NCI-H2107 (cell line): Measurements from ENCODE around the gene VSTM2B.

Experiments
- DNase-seq: peaks from one replicate; lab custom pipeline; 2025; lab: John Stamatoyannopoulos, UW

Gene VSTM2B

GRCh38 chr19:29497241-29497640 is 28.6 kb upstream of the VSTM2B start:
- no peak for DNase-seq

GRCh38 chr19:29497686-29498436 is 27.9 kb upstream of the VSTM2B start:
- DNase-seq: no peak

GRCh38 chr19:29499261-29499920 is 26.4 kb upstream of the VSTM2B start:
- DNase-seq: no peak

DNA sequence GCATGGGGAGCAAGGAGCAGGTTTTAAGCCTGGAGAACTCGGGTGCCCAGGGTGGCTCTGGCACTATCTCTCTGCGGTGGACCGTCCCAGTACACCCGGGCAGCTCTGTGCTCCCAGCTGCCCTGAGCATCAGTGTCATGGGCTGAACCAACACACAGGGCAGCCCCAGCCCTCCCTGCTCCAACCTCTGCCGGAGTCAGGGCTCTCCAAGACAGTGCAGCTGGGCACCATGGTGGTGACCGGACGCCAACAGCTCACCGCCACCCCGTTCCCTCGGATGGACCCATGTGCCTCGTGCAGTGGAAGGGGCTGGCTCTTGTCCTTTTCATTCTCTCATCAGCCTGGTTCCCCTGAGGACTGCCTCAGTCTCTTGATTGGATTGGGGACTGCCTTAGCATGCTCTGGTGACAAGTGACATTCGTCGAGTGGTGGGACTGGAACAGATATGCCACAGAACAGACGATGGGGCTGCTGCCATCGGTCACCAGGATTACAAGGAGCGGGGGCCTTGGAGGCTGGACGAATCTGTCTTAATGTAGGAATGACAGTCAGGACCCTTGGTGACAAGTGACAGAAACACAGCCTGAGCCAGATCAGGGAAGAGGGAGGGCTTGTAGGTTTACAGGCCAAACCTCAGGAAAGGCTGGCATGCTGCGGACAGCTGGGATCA is 25.7 kb upstream of the VSTM2B start:
- DNase-seq: no peak

GRCh38 chr19:29501816-29502580 is 23.8 kb upstream of the VSTM2B start:
- DNase-seq: no peak

GRCh38 chr19:29502581-29502850 is 23.3 kb upstream of the VSTM2B start:
- DNase-seq: no peak

GRCh38 chr19:29503140-29503758 is 22.5 kb upstream of the VSTM2B start:
- no peak for DNase-seq

DNA sequence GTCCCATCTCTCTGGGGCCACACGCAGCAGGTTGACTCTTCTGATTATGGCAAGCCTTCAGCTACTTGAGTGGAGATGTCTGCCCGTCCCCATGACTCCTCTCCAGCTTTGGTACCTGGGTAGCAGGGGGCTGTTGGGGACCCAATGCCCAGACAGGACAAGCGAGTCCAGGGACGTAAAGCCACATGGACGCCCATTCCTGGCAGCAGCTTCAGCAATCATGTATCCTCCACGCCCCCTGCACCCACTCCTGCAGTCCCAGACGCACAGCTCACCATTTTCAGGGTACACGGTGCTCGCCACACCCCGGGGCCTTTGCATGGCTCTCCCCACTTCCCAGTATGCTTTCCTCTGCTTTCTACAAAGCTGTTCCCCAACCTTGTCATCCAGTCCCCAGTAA is 22.0 kb upstream of the VSTM2B start:
- no peak for DNase-seq

DNA sequence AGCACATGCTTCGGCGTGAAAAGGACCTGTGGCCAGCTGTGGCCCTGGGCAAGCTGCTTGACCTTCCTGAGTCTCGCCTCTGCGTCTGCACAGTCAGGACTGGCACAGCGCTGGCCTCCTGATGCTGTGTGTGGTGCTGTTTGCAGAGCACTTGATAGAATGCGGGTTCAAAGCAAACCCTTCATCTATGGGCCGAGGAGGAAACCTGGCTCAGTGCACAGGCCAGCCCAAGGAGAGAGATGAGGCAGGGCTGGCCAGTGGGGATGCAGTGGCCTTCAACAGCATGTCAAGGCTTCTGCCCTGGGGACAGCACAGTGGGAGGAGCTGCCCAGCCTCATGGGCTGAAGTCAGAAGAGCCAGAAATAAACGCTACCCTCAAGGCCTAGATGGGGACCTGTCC is 21.3 kb upstream of the VSTM2B start:
- DNase-seq: no peak

DNA sequence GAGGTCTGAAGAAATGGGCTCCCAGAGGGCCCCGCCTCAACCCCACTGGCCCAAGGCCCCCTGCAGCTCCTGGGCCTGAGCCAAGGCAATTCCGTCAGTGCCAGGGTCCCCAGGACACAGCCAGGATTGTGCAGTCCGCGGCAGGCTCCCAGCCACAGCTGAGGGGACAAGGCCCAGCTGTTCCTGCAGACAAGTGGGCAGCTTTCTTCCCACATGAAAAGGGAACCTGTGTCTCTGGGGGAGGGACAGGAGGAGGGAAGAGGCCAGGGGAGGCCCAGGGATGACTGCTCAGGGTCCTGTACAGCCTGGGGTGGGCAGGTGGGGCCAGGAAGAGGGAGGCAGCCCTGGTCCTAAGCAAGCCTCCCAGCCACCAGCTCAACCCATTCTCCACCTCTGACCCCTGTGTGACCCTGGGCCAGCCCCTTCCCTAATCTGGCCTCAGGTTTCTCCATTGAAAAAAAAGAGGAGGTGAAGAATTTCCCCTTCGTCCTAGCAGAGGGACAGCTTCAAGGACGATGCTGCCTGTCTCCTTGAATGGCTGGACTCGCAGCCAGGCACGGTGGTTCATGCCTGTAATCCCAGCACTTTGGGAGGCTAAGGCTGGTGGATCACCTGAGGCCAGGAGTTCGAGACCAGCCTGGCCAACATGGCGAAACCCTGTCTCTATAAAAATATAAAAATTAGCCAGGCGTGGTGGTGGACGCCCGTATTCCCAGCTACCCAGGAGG is 20.5 kb upstream of the VSTM2B start:
- DNase-seq: no peak

DNA sequence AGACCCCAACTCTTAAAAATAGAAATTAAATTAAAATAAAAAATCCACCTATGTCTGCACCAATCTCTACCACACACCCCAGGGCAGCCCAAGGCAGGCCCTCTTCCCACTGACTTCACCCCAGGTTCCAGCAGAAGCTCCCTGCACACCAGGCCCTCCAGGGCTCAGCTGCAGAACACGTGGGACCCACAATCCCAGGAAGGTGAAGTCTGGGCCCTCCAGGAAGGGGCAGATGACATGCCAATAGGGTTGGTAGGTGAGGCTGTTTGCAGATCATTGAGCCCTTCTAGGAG is 19.2 kb upstream of the VSTM2B start:
- DNase-seq: no peak

GRCh38 chr19:29507081-29507860 is 18.5 kb upstream of the VSTM2B start:
- no peak for DNase-seq

DNA sequence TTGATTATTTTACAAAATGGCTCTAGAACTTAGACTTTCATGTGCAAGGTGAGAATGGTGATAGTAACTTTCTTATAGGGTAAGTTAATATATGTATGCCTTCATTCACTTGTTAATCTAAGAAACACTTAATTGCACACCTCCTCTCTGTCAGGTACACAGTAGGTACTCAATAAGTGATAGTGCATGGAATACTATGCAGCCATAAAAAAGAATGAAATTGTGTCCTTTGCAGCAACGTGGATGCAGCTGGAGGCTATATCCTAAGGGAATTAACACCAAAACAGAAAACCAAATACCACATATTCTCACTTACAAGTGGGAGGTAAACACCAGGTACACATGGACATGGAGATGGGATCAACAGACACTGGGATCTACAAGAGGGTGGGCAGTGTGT is 17.6 kb upstream of the VSTM2B start:
- no peak for DNase-seq

DNA sequence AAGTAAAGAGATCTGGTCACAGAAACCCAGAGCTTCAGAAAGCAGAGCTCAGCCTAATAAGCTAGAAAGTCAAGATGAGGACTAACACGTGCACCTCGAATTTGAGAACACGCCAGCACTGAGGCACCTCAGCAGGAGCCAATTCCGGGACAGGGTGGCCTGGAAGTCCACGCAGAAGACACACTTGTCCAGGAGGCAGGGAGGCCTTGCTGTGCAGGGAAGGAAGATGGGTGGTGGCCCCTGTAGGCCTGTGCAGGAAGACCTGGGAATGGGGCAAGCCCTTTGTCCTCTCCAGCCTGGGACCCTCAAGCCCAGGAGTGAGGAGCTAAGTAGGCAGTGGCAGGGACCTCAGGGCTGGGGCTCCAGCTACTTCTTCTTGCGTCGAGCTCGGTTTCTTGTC is 16.3 kb upstream of the VSTM2B start:
- DNase-seq: no peak

DNA sequence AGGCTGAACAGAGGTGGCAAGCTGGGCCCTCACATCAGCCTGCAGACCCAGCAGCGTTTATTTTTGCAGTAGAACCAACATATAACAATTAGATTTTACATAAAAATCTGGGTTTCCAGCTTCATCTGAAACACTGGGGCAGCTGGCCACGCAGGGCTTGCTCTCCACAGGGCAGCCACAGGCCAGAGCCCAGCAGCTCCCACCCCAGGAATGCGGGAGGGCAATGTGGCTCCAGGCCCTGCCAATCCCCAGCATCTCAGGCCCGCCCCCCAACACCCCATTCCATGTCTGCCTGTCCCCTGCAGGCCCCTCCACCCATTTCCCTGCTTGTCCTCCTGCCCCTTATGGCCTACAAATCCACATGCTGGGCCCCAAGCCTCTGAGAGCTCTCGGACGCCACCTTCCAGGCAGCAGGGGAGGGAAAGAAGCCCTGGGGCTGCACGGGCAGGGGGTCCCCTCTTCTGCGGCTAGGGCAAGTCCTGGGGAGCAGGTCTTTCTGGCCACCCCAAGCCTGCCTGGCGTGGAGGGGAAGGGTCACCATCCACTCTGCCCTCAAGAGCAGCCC is 15.0 kb upstream of the VSTM2B start:
- no peak for DNase-seq

GRCh38 chr19:29511768-29512167 is 14.0 kb upstream of the VSTM2B start:
- no peak for DNase-seq

GRCh38 chr19:29512748-29513147 is 13.0 kb upstream of the VSTM2B start:
- no peak for DNase-seq

DNA sequence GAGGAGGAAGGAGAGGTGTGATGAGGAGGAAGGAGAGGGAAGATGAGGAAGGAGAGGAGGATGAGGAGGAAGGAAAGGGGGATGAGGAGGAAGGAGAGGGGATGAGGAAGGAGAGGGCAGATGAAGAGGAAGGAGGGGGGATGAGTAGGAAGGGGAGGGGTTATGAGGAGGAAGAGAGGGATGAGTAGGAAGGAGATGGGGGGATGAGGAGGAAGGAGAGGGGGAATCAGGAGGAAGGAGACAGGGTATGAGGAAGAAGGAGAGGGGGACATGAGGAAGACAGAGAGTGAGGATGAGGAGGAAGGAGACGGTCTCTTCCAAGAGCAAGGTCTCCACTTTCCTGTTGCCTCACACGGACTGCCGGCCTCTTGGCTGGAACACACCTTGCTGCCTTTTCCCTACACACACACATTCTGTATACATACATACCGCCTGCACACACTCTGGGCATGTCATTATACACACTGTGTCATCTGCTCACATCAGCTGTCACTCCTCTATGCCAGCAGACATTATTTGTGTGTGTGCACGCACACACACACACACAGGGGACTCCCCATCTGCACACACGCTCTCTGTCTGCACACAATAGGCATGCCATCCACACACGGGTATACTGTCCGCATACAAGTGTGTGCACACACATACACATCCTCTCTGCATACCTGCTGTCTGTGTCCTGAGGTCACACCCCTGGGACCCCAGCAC is 11.1 kb upstream of the VSTM2B start:
- DNase-seq: no peak

DNA sequence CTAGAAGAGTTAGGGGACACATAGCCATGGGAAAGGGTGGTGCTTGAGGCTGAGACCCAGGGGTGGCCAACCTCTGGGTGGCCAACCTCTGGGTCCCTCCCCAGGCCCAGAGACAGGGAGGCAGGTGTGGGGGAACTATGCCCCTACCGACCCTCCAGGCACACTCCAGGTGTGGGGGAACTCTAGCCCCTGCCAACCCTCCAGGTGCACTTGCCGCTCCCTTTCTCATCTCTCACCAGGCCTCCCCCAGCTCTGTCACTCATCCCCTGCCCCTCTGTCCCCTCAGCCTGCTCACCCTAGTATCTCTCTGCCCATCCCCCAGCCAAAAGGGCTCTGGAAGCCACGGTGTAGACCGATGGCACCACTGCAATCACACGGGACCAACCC is 10.6 kb upstream of the VSTM2B start:
- no peak for DNase-seq

GRCh38 chr19:29515706-29516357 is 10.0 kb upstream of the VSTM2B start:
- no peak for DNase-seq
